Measurements from ENCODE around the gene ZNF236. TPM values are rescaled to one million over a fixed set of nuclear protein-coding genes. Genes with fewer than 3 reads are reported as not detected.

Gene ZNF236
- polyA plus RNA-seq, 2 of the 4 experiments (the other 2 are of a cell fraction) = 2.6 to 7.8 TPM

DNA sequence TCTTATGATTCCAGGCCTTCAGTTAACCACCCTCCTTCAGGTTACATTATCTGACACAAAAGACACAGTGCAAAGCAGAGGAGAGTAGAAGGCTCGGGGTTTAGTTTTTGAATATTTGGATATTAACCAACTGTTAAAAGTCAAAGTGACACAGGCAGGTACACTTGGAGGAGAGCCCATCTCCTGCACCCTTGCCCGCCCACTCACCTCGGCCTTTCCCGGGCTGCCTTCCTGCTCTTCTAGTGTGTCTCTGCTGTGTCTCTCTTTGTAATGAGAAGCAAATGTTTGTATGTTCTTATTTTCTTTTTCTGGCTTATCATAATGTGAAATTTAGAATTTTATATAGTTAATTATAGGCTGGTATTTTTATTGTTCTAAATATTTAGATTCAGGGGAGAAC is 35.1 kb downstream of the ZNF236 start:
- Histone ChIP-seq H3K9me3 (no peaks in the 10 kb centered on the region), H3K4me3 (no peak overlapping the region), H3K4me1 (no peaks in the 10 kb centered on the region), H3K27ac (no peak overlapping the region), H3K4me2 (no peak overlapping the region)
- 81% methylated on average over 4 of the region's 4 CpGs for WGBS (ENCODE audit: missing lambda C conversion rate)
- CTCF ChIA-PET = no interaction called here
- no peak for ATAC-seq
- no peak for DNase-seq (ENCODE audit: low read depth in 1 of 2, low spot score in 1 of 2)
- POLR2A ChIA-PET = no interaction called here
- FAIRE-seq = no peak
- TF ChIP-seq POLR2AphosphoS2 (conservative IDR thresholded peaks at IDR 0.05; ENCODE audit: low read length) = no peak
- TF ChIP-seq NFE2L2 (conservative IDR thresholded peaks at IDR 0.05; ENCODE audit: low read length) = no peak
- no peak for TF ChIP-seq FOSB (CRISPR knock-in tag; IDR thresholded peaks at IDR 0.05)
- no peak for TF ChIP-seq FOSL2 (IDR thresholded peaks at IDR 0.05)
- no peak for TF ChIP-seq FOSL2 (CRISPR knock-in tag; IDR thresholded peaks at IDR 0.05)
- TF ChIP-seq, protein P1, sequence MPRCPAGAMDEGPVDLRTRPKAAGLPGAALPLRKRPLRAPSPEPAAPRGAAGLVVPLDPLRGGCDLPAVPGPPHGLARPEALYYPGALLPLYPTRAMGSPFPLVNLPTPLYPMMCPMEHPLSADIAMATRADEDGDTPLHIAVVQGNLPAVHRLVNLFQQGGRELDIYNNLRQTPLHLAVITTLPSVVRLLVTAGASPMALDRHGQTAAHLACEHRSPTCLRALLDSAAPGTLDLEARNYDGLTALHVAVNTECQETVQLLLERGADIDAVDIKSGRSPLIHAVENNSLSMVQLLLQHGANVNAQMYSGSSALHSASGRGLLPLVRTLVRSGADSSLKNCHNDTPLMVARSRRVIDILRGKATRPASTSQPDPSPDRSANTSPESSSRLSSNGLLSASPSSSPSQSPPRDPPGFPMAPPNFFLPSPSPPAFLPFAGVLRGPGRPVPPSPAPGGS (IDR thresholded peaks at IDR 0.05) = no peak
- TF ChIP-seq BHLHE40 (IDR thresholded peaks at IDR 0.05; ENCODE audit: low read depth, low read length) = no peak
- TF ChIP-seq, protein P2, sequence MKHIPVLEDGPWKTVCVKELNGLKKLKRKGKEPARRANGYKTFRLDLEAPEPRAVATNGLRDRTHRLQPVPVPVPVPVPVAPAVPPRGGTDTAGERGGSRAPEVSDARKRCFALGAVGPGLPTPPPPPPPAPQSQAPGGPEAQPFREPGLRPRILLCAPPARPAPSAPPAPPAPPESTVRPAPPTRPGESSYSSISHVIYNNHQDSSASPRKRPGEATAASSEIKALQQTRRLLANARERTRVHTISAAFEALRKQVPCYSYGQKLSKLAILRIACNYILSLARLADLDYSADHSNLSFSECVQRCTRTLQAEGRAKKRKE (CRISPR knock-in tag; IDR thresholded peaks at IDR 0.05; ENCODE audit: low read depth) = no peak
- TF ChIP-seq TFCP2L1 (CRISPR knock-in tag; IDR thresholded peaks at IDR 0.05) = no peak
- no peak for TF ChIP-seq KDM5A (IDR thresholded peaks at IDR 0.05)
- no peak for TF ChIP-seq NR3C1 (IDR thresholded peaks at IDR 0.05)
- no peak for TF ChIP-seq ZC3H11A (IDR thresholded peaks at IDR 0.05)
- TF ChIP-seq ESRRA (IDR thresholded peaks at IDR 0.05; ENCODE audit: borderline replicate concordance, low read length) = no peak

DNA sequence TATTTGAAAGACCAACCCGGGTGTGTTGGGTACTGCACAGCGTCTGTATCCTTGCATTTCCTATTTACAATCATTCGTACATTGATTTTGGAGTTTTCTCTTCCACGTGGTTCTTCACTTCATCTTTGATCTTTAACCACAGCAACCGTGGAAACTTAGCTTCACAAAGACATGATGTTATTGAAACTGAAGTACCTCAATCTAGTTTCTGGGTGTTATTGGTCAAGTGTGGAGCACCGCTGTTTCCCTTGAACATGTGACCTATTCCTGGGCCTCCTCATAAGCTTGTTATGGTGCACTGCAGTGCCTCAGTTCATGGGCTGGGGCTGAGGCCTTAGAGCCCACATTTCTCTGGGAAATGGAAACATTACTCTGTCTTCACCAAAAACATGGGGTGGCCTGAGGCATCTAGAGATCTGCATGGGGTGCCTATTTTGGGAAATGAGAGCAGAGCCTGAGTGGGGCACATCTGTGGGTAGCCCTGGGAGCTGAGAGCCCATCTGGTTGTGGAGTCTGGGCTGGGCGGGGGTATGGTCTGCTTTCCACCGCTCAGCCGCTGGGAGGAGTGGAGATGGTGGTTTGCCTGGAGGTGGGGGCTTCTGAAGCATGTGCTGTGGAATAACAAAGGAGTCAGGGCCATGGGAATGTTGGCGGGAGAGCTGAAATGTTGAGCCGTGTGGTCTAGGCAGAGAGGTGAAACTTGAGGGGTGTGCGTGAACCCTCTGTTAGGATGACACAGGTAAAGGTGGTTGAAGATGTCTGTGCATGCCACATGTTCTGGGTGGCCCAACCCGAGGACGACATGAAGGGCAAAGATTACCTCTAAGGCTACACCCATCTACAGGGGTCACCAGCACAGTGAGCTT is 37.4 kb downstream of the ZNF236 start:
- no peak overlapping the region for H3K4me2 ChIP-seq
- ChIA-PET POLR2A (no interaction called here), CTCF (interaction anchor here (1.0 to 1.4 kb wide), 2 partner anchors 55 to 58 kb away, joined by 3 to 5 read pairs; no protein-coding TSS in a partner anchor)
- no peak for FAIRE-seq
- 88% methylated on average over 14 of the region's 14 CpGs for WGBS (ENCODE audit: missing lambda C conversion rate)
- H3K4me1 ChIP-seq = no peaks in the 10 kb centered on the region
- H3K4me3 ChIP-seq = no peak overlapping the region
- ATAC-seq = no peak
- TF ChIP-seq, protein P3, sequence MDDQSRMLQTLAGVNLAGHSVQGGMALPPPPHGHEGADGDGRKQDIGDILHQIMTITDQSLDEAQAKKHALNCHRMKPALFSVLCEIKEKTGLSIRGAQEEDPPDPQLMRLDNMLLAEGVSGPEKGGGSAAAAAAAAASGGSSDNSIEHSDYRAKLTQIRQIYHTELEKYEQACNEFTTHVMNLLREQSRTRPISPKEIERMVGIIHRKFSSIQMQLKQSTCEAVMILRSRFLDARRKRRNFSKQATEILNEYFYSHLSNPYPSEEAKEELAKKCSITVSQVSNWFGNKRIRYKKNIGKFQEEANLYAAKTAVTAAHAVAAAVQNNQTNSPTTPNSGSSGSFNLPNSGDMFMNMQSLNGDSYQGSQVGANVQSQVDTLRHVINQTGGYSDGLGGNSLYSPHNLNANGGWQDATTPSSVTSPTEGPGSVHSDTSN (IDR thresholded peaks at IDR 0.05) = no peak
- H3K27ac ChIP-seq = no peak overlapping the region
- no peaks in the 10 kb centered on the region for H3K9me3 ChIP-seq
- no peak for DNase-seq (ENCODE audit: low read depth in 1 of 2, low spot score in 1 of 2)

DNA sequence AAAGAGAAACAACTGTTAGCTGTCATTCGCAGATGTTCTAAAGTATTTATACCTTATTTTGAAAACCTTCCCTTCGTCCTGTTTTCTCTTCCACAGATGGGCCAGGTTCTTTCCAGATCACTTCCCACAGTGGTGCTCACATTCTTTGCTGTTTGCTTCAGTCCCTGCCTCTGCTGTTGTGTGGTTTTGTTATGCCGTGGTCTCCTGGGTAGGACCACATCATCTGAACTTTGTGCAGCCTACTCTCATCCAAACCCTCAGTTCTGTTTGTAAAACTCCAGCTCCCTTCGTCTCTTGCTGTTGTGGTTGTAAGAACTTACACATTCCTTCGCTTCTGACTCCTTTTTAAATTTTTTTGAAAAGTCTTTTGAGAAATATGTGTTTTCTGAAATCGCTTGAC is 38.1 kb downstream of the ZNF236 start:
- Histone ChIP-seq H3K4me2 (no peak overlapping the region), H3K4me3 (no peak overlapping the region), H3K27ac (no peak overlapping the region), H3K4me1 (no peaks in the 10 kb centered on the region), H3K9me3 (no peaks in the 10 kb centered on the region)
- 95% methylated on average over 6 of the region's 6 CpGs for WGBS (ENCODE audit: missing lambda C conversion rate)
- no peak for ATAC-seq
- POLR2A ChIA-PET = no interaction called here
- CTCF ChIA-PET = interaction anchor here (1.4 kb wide), 1 partner anchor 56 kb away, joined by 3 read pairs; no protein-coding TSS in a partner anchor
- TF ChIP-seq KDM1A (IDR thresholded peaks at IDR 0.05; ENCODE audit: low read depth) (no peak), GATA3 (IDR thresholded peaks at IDR 0.05; ENCODE audit: borderline replicate concordance) (no peak), POLR2AphosphoS2 (conservative IDR thresholded peaks at IDR 0.05; ENCODE audit: low read length) (no peak), POLR2A (IDR thresholded peaks at IDR 0.05; ENCODE audit: low read length) (no peak), RARB (CRISPR knock-in tag; IDR thresholded peaks at IDR 0.05) (no peak), HOXA7 (CRISPR knock-in tag; IDR thresholded peaks at IDR 0.05) (no peak), FOSL2 (IDR thresholded peaks at IDR 0.05) (no peak), FOSL2 (CRISPR knock-in tag; IDR thresholded peaks at IDR 0.05) (no peak), NPAS2 (CRISPR knock-in tag; IDR thresholded peaks at IDR 0.05; ENCODE audit: borderline replicate concordance) (no peak), CEBPB (IDR thresholded peaks at IDR 0.05) (no peak), NR3C1 (IDR thresholded peaks at IDR 0.05) (no peak), TFCP2L1 (CRISPR knock-in tag; IDR thresholded peaks at IDR 0.05) (no peak)
- TF ChIP-seq, protein P4, sequence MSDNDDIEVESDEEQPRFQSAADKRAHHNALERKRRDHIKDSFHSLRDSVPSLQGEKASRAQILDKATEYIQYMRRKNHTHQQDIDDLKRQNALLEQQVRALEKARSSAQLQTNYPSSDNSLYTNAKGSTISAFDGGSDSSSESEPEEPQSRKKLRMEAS (IDR thresholded peaks at IDR 0.05) = no peak
- TF ChIP-seq, protein P5, sequence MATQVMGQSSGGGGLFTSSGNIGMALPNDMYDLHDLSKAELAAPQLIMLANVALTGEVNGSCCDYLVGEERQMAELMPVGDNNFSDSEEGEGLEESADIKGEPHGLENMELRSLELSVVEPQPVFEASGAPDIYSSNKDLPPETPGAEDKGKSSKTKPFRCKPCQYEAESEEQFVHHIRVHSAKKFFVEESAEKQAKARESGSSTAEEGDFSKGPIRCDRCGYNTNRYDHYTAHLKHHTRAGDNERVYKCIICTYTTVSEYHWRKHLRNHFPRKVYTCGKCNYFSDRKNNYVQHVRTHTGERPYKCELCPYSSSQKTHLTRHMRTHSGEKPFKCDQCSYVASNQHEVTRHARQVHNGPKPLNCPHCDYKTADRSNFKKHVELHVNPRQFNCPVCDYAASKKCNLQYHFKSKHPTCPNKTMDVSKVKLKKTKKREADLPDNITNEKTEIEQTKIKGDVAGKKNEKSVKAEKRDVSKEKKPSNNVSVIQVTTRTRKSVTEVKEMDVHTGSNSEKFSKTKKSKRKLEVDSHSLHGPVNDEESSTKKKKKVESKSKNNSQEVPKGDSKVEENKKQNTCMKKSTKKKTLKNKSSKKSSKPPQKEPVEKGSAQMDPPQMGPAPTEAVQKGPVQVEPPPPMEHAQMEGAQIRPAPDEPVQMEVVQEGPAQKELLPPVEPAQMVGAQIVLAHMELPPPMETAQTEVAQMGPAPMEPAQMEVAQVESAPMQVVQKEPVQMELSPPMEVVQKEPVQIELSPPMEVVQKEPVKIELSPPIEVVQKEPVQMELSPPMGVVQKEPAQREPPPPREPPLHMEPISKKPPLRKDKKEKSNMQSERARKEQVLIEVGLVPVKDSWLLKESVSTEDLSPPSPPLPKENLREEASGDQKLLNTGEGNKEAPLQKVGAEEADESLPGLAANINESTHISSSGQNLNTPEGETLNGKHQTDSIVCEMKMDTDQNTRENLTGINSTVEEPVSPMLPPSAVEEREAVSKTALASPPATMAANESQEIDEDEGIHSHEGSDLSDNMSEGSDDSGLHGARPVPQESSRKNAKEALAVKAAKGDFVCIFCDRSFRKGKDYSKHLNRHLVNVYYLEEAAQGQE (IDR thresholded peaks at IDR 0.05) = no peak
- FAIRE-seq = no peak
- DNase-seq (ENCODE audit: low read depth in 1 of 2, low spot score in 1 of 2) = no peak

Measured in A549 (cell line).